ENCODE data around the gene ZNF784. TPM values are rescaled to one million over a fixed set of nuclear protein-coding genes. Genes with fewer than 3 reads are reported as not detected.

The ZNF784 gene
- total RNA-seq, 1 donor from 2014 or later: 6.8 TPM

DNA sequence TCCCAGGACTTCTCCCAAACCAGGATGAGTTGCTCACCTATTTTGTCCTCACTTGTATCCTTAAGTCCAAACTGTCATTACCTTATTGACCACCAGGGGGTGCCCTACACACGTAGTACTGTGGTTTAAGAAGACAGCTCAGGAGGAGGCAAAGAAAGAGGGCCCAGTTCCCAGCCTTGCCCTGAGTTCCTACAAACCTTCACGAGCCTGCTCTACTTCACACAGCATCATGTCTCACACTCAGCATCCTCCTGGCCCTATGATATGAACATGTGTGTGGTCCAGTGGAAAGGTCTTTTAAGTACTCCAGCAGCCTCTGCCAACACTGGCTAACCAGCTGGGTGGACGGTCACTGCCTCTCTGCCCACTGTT lies 8.1 kb upstream of the ZNF784 start:
- peaks cover 15% of the 10 kb centered on the region for H3K27me3 Mint-ChIP-seq (ENCODE audit: unreplicated experiment)
- DNase-seq (ENCODE audit: low spot score): peak; percentile 87
- TF ChIP-seq, protein P1, sequence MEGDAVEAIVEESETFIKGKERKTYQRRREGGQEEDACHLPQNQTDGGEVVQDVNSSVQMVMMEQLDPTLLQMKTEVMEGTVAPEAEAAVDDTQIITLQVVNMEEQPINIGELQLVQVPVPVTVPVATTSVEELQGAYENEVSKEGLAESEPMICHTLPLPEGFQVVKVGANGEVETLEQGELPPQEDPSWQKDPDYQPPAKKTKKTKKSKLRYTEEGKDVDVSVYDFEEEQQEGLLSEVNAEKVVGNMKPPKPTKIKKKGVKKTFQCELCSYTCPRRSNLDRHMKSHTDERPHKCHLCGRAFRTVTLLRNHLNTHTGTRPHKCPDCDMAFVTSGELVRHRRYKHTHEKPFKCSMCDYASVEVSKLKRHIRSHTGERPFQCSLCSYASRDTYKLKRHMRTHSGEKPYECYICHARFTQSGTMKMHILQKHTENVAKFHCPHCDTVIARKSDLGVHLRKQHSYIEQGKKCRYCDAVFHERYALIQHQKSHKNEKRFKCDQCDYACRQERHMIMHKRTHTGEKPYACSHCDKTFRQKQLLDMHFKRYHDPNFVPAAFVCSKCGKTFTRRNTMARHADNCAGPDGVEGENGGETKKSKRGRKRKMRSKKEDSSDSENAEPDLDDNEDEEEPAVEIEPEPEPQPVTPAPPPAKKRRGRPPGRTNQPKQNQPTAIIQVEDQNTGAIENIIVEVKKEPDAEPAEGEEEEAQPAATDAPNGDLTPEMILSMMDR (IDR thresholded peaks at IDR 0.05; ENCODE audit: unreplicated experiment): peak; percentile 90
- no peak overlapping the region for H3K4me3 Mint-ChIP-seq (ENCODE audit: unreplicated experiment)
- no peaks in the 10 kb centered on the region for H3K9me3 Mint-ChIP-seq (ENCODE audit: unreplicated experiment)
- H3K27ac Mint-ChIP-seq (ENCODE audit: unreplicated experiment): no peak overlapping the region
- peaks cover 7% of the 10 kb centered on the region for H3K36me3 Mint-ChIP-seq (ENCODE audit: low read depth, unreplicated experiment)
- H3K4me1 Mint-ChIP-seq (ENCODE audit: unreplicated experiment): peaks cover 20% of the 10 kb centered on the region

DNA sequence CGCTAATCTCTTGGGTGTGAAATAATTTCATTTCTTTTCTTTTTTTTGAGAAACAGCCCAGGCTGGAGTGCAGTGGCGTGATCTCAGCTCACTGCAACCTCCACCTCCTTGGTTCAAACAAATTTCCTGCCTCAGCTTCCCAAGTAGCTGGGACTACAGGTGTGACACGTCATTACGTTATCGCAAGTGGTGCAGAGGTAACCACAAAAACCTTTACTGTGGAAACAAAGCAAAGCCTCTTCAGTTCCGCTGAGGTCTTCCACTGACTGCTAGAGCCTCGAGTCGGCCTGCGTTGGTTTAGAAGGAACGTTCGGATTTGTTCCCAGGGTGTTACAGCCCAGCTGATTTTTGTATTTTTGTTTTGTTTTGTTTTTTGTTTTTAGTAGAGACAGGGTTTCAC lies 2.0 kb upstream of the ZNF784 start:
- H3K36me3 Mint-ChIP-seq (ENCODE audit: low read depth, unreplicated experiment): peaks cover 7% of the 10 kb centered on the region
- no peak for DNase-seq (ENCODE audit: low spot score)
- H3K27ac Mint-ChIP-seq (ENCODE audit: unreplicated experiment): no peak overlapping the region
- no peak overlapping the region for H3K4me3 Mint-ChIP-seq (ENCODE audit: unreplicated experiment)
- no peaks in the 10 kb centered on the region for H3K9me3 Mint-ChIP-seq (ENCODE audit: unreplicated experiment)
- H3K27me3 Mint-ChIP-seq (ENCODE audit: unreplicated experiment): peaks cover 7% of the 10 kb centered on the region
- TF ChIP-seq, protein P1 (IDR thresholded peaks at IDR 0.05; ENCODE audit: unreplicated experiment): no peak
- peaks cover 16% of the 10 kb centered on the region for H3K4me1 Mint-ChIP-seq (ENCODE audit: unreplicated experiment)

DNA sequence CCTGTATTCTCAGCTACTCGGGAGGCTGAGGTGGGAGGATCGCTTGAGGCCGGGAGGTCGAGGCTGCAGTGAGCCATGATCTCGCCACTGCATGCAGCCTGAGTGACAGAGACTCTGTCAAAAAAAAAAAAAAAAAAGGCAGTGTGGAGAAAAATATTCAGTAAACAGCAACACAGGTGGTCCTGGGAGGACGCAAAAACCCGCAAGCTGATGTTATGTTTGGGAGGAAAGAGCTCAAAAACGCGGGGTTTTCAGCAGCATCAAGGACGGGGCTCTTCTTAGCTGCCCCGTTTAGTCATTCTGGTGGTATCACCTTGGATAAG lies 599 bp upstream of the ZNF784 start:
- TF ChIP-seq, protein P1 (IDR thresholded peaks at IDR 0.05; ENCODE audit: unreplicated experiment): no peak
- Mint-ChIP-seq H3K27ac (ENCODE audit: unreplicated experiment) (peak overlapping the region; percentile 74), H3K4me1 (ENCODE audit: unreplicated experiment) (peaks cover 16% of the 10 kb centered on the region), H3K27me3 (ENCODE audit: unreplicated experiment) (peaks cover 7% of the 10 kb centered on the region), H3K36me3 (ENCODE audit: low read depth, unreplicated experiment) (peaks cover 7% of the 10 kb centered on the region), H3K9me3 (ENCODE audit: unreplicated experiment) (no peaks in the 10 kb centered on the region), H3K4me3 (ENCODE audit: unreplicated experiment) (peak overlapping the region; percentile 89)
- DNase-seq (ENCODE audit: low spot score): no peak

DNA sequence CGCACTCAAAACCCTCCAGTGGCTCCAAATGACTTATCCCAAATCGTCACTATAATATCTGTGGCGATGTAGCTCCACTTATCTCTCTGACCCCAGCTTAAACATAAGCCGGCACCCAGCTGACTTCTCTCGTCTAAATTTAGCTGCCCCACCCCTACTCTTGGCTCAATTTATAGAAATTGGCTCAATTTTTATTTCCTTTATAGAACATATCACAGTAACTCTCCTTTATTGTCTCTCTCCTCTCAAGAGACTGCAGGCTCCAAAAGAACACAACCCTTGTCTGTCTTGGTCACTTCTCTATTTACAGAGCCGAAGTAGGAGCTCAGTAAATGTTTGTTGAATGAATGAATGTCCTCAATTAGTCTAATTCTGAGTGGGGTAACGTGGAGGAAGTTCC lies 805 bp downstream of the ZNF784 start:
- Mint-ChIP-seq H3K4me1 (ENCODE audit: unreplicated experiment) (peaks cover 16% of the 10 kb centered on the region), H3K9me3 (ENCODE audit: unreplicated experiment) (no peaks in the 10 kb centered on the region), H3K27ac (ENCODE audit: unreplicated experiment) (peak overlapping the region; percentile 74), H3K36me3 (ENCODE audit: low read depth, unreplicated experiment) (peaks cover 7% of the 10 kb centered on the region), H3K27me3 (ENCODE audit: unreplicated experiment) (peaks cover 7% of the 10 kb centered on the region), H3K4me3 (ENCODE audit: unreplicated experiment) (peak overlapping the region; percentile 89)
- DNase-seq (ENCODE audit: low spot score): no peak
- TF ChIP-seq, protein P1 (IDR thresholded peaks at IDR 0.05; ENCODE audit: unreplicated experiment): no peak

DNA sequence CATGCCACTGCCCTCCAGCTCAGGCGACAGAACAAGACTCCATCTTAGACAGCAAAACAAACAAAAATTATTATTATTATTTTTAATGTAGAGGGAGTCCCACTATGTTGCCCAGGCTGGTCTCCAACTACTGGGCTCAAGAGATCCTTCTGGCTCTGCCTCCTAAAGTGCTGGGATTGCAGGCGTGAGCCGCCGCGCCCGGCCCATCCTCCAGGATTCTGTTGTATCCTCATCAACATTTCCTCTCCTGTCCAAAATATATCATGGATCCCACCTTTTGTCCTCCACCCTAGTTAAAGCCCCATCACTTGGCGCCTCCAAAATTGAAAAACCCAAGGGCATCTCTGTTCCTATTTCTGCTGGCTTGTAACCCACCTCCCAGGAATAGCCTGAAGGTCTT lies 1.2 kb downstream of the ZNF784 start:
- no peak for DNase-seq (ENCODE audit: low spot score)
- Mint-ChIP-seq H3K9me3 (ENCODE audit: unreplicated experiment) (no peaks in the 10 kb centered on the region), H3K27ac (ENCODE audit: unreplicated experiment) (peak overlapping the region; percentile 74), H3K27me3 (ENCODE audit: unreplicated experiment) (peaks cover 7% of the 10 kb centered on the region), H3K4me3 (ENCODE audit: unreplicated experiment) (peak overlapping the region; percentile 89), H3K4me1 (ENCODE audit: unreplicated experiment) (peaks cover 16% of the 10 kb centered on the region), H3K36me3 (ENCODE audit: low read depth, unreplicated experiment) (peaks cover 7% of the 10 kb centered on the region)
- TF ChIP-seq, protein P1 (IDR thresholded peaks at IDR 0.05; ENCODE audit: unreplicated experiment): no peak
